ENCODE results near the gene TBX4. TPM values are rescaled to one million over a fixed set of nuclear protein-coding genes. Genes with fewer than 3 reads are reported as not detected.

TBX4 gene
- polyA plus RNA-seq, 3 donors = not detected

- H3K4me2 ChIP-seq (replicated peaks; ENCODE audit: extremely low read depth, low read length, poor library complexity, severe bottlenecking) = peak overlapping the region; percentile 39
- no peak for DNase-seq
- H3K4me1 ChIP-seq (ENCODE audit: control insufficient read depth in 1 of 2, insufficient read depth in 2 of 2, low read length in 2 of 2) = peaks cover 27 to 40% of the 10 kb centered on the region in 2 donors
- no peak overlapping the region for H2AFZ ChIP-seq (ENCODE audit: insufficient read depth, low read depth, low read length, poor library complexity, severe bottlenecking)
- H3K27me3 ChIP-seq (ENCODE audit: control insufficient read depth in 2 of 2, insufficient read depth in 2 of 2, low read length in 2 of 2) = peaks cover 82 to 94% of the 10 kb centered on the region in 2 donors
- H4K20me1 ChIP-seq (ENCODE audit: insufficient read depth, low read length) = no peaks in the 10 kb centered on the region
- Mint-ChIP-seq H3K36me3 (peaks cover 13 to 14% of the 10 kb centered on the region in 2 donors), H3K9me3 (peaks cover 0 to 30% (median 14%) of the 10 kb centered on the region in 7 donors), H3K4me3 (peak overlapping the region; percentile 37 to 83), H3K4me1 (peaks cover 42% of the 10 kb centered on the region), H3K27ac (no peak overlapping the region), H3K27me3 (ENCODE audit: low read depth in 3 of 3) (peaks cover 86 to 97% (median 86%) of the 10 kb centered on the region in 3 donors)
- intact Hi-C loops (cut with micrococcal nuclease) = no loop called here
- H3K9ac ChIP-seq (ENCODE audit: insufficient read depth, low read length, poor library complexity, severe bottlenecking) = no peak overlapping the region
- H3K36me3 ChIP-seq (replicated peaks in 1 of 2; ENCODE audit: control insufficient read depth in 1 of 2, insufficient read depth in 2 of 2, low read length in 2 of 2) = no peaks in the 10 kb centered on the region
- no peaks in the 10 kb centered on the region for H3K79me2 ChIP-seq (ENCODE audit: insufficient read depth, low read length)
- WGBS (ENCODE audit: insufficient coverage) = 4% methylated on average over 48 of the region's 55 CpGs
- no peak overlapping the region for H3K27ac ChIP-seq (ENCODE audit: low read depth in 1 of 2, low read length in 2 of 2)
- H3K4me3 ChIP-seq (replicated peaks in 1 of 3; ENCODE audit: low read depth in 2 of 3, low read length in 3 of 3) = peak overlapping the region in 1 of 3 experiments; percentile 30
- peaks cover 11 to 48% of the 10 kb centered on the region in 2 donors for H3K9me3 ChIP-seq (replicated peaks in 1 of 2; ENCODE audit: control insufficient read depth in 1 of 2, insufficient read depth in 1 of 2, low read length in 2 of 2)
- no peak for TF ChIP-seq CTCF (IDR thresholded peaks at IDR 0.05)
These were observed 49.0 kb upstream of the TBX4 start for GRCh38 chr17:61402978-61403800.

- H3K4me1 ChIP-seq (ENCODE audit: control insufficient read depth in 1 of 2, insufficient read depth in 2 of 2, low read length in 2 of 2) = peaks cover 29 to 38% of the 10 kb centered on the region in 2 donors
- peaks cover 82 to 94% of the 10 kb centered on the region in 2 donors for H3K27me3 ChIP-seq (ENCODE audit: control insufficient read depth in 2 of 2, insufficient read depth in 2 of 2, low read length in 2 of 2)
- intact Hi-C loops (cut with micrococcal nuclease) = no loop called here
- no peak for DNase-seq
- H3K9ac ChIP-seq (ENCODE audit: insufficient read depth, low read length, poor library complexity, severe bottlenecking) = no peak overlapping the region
- no peak overlapping the region for H3K4me2 ChIP-seq (replicated peaks; ENCODE audit: extremely low read depth, low read length, poor library complexity, severe bottlenecking)
- H3K36me3 ChIP-seq (replicated peaks in 1 of 2; ENCODE audit: control insufficient read depth in 1 of 2, insufficient read depth in 2 of 2, low read length in 2 of 2) = no peaks in the 10 kb centered on the region
- H3K79me2 ChIP-seq (ENCODE audit: insufficient read depth, low read length) = no peaks in the 10 kb centered on the region
- Mint-ChIP-seq H3K27me3 (ENCODE audit: low read depth in 3 of 3) (peaks cover 87 to 97% (median 88%) of the 10 kb centered on the region in 3 donors), H3K27ac (no peak overlapping the region), H3K4me1 (peaks cover 41% of the 10 kb centered on the region), H3K36me3 (peaks cover 11 to 14% of the 10 kb centered on the region in 2 donors), H3K4me3 (peak overlapping the region in 1 of 2 donors; percentile 83), H3K9me3 (peaks cover 0 to 28% (median 13%) of the 10 kb centered on the region in 7 donors)
- WGBS (ENCODE audit: insufficient coverage) = 5% methylated on average over 66 of the region's 66 CpGs
- no peaks in the 10 kb centered on the region for H4K20me1 ChIP-seq (ENCODE audit: insufficient read depth, low read length)
- no peak overlapping the region for H2AFZ ChIP-seq (ENCODE audit: insufficient read depth, low read depth, low read length, poor library complexity, severe bottlenecking)
- H3K9me3 ChIP-seq (replicated peaks in 1 of 2; ENCODE audit: control insufficient read depth in 1 of 2, insufficient read depth in 1 of 2, low read length in 2 of 2) = peaks cover 18 to 41% of the 10 kb centered on the region in 2 donors
- no peak overlapping the region for H3K4me3 ChIP-seq (replicated peaks in 1 of 3; ENCODE audit: low read depth in 2 of 3, low read length in 3 of 3)
- no peak for TF ChIP-seq CTCF (IDR thresholded peaks at IDR 0.05)
- H3K27ac ChIP-seq (ENCODE audit: low read depth in 1 of 2, low read length in 2 of 2) = no peak overlapping the region
These were observed 48.2 kb upstream of the TBX4 start for GRCh38 chr17:61403801-61404662.
